GM18868 (cell line): ENCODE data around the gene SRRM3.
"Not testable (repeated sequence)": the region's sequence is repeated elsewhere in the genome, so short reads cannot be mapped to it uniquely, and the experiment has no call there.

ENCODE experiments used
- ATAC-seq: cut with Tn5 transposase; IDR thresholded peaks from one replicate; pipeline ENCODE4 v1.9.1; 2021; ENCODE audit warnings: mild to moderate bottlenecking, moderate library complexity; ENCODE audit not compliant: unreplicated experiment

The SRRM3 gene, protein sequence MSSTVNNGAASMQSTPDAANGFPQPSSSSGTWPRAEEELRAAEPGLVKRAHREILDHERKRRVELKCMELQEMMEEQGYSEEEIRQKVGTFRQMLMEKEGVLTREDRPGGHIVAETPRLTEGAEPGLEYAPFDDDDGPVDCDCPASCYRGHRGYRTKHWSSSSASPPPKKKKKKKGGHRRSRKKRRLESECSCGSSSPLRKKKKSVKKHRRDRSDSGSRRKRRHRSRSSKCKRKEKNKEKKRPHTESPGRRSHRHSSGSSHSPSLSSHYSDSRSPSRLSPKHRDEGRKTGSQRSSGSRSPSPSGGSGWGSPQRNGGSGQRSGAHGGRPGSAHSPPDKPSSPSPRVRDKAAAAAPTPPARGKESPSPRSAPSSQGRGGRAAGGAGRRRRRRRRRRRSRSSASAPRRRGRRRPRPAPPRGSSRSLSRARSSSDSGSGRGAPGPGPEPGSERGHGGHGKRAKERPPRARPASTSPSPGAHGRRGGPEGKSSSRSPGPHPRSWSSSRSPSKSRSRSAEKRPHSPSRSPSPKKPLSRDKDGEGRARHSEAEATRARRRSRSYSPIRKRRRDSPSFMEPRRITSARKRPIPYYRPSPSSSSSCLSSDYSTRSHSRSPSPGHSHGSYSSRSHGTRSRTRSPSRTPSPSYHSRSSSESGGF

DNA sequence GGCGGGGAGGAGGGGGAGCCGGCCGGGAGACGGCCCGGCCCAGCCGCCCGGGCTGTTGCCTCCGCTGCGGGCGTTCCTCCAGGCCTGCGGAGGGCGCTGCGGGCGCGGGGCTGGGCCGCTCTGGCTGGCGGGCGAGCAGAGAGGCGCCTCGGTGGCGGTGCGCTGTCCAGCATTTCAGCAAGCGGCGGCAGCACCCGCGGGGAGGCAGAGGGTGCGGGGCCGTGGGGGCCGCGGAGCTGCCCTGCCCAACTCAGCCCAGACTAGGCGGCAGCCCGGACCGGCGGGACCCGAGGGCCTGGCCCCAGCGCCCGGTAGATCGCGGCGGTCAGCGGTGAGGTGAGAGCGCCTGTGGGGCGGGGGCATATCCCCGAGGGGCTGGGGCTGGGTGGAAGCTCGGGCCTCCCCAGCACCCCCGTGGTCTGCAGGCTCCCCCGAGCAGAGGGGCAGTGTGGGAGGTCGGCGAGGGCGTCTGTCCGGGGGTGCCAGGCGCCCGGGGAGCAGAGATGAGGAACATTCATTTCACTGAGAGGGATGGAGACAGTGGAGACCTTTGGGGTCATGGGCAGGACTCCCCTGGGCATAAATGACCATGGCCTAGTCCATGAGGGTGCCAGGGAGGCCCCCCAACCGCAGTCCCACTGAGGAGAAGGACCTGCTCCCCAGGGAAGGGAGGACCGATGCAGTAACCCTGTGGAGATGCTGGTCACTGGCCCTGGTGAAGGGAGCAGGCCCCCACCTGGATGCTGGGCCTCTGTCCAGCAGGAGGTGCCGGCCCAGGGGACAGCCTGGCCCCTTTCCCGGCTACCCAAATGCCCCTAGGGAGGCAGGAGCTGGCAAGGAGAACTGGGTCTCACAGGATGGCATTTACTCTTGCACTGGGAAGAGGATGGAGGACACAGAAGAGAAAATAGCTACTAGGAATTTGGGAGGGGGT, at the start of gene SRRM3:
Gene SRRM3 (plus strand): TSS at position 165 of the 934 bp plus-strand sequence. CDS start 33,171 bp downstream, outside the sequence.
- peak; percentile 57 for ATAC-seq

GRCh38 chr7:76151932-76152331, 49.8 kb upstream of the SRRM3 start:
- ATAC-seq = no peak

DNA sequence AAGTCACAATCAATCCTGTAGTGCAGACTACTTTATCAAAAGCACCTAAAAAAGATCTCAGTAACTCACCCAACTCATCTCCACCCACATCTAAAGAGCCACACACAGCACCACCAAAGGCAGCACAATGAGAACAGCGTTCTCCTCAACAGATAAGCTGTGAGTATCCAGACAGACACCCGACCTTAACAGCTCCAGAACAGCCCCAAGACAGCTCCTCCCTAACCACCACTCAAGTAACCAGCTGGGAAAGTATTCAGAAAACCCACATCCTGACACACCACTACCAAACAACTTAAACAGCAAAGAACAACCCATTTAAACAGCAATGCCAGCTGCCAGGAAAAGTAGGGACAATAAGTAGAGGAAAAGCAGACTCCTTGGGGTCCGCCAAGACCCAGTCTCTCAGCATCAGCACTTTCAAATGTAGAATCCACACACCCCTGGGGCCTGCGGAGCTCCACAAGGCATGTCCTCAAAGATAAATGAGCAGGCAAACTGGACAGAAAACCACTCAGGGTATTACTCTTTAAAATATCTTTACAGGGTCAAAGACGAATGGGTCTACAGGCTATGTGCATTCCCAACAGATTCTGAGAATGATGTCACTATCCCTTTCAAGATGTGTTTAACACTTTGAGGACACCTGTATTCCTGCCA, 48.0 kb upstream of the SRRM3 start:
- not testable (repeated sequence) for ATAC-seq

DNA sequence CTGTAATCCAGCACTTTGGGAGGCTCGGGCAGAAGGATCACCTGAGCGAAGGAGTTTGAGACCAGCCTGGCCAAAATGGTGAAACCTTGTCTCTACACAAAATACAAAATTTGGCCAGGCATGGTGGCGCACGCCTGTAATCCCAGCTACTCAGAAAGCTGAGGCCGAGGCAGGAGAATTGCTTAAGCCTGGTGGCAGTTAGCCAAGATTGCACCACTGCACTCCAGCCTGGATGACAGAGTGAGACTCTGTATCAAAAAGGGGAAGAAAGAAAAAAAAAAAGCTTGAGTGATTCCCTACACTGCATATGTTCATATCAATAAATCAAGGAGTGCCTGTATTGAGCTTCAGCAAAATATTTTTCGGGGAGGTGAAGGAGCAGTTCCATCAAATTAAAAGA, 45.8 kb upstream of the SRRM3 start:
- ATAC-seq = no peak

DNA sequence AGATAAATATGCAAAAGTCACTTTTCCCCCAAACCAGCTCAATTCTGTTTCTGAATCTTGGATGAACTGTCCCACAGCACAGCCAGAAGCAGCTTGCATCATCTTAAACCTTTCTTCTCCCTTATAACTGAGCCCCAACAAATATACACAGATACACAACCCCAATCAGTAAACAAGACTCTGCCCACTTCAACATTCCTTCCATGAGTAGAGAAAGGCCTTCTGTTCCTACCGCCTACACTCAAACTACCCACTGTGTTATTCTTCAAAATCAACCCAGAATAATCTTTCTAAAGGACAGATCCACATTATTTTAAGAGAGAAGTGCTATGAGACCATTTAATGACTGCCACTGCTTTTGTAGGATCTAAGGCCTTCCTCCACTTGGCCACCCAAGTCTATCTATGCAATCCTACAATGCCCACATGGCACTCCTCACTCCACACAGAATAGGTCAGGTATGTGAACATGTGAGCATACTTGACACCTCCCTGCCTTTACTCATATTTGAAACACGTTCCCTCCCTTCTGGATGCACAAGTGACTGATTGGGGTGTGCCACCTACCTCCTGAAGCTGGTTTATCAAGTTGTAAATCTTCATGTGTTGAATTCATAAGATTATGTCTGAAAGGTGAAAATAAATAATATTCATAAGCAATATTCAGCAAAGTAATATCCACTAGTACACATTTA, 44.6 kb upstream of the SRRM3 start:
- not testable (repeated sequence) for ATAC-seq

DNA sequence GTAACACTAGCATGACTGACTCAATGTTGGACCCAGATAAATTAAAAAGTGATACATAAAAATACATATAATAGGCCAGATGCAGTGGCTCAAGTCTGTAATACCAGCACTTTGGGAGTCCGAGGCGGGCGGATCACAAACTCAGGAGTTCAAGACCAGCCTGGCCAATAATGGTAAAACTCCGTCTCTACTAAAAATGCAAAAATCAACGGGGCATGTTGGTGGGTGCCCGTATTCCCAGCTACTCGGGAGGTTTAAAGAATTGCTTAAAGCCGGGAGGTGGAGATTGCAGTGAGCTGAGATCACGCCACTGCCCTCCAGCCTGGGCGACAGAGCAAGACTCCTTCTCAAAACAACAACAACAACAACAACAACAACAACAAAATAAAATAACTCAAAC, 43.3 kb upstream of the SRRM3 start:
- not testable (repeated sequence) for ATAC-seq

GRCh38 chr7:76162416-76163170, 39.1 kb upstream of the SRRM3 start:
- not testable (repeated sequence) for ATAC-seq

DNA sequence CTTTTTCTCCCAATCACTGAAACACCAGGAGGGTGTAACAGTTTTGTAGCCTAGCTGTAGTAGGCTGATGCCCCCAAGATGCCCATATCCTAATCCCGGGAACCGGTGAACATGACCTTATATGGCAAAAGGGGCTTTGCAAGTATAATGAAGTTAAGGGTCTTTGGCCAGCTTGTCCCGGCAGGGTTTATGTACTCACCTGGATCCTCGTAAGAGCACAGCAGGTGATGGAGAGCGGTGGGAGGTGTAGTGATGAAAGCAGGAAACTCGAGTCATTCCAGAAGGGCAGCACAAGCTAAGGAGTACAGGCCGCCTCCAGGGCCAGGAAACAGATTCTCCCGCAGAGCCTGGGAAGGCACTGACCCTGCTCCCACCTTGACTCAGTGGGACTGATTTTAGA, 37.9 kb upstream of the SRRM3 start:
- not testable (repeated sequence) for ATAC-seq

GRCh38 chr7:76165106-76165972, 36.4 kb upstream of the SRRM3 start:
- no peak for ATAC-seq

- no peak for ATAC-seq
Observed at GRCh38 chr7:76165973-76166403, 35.7 kb upstream of the SRRM3 start.

DNA sequence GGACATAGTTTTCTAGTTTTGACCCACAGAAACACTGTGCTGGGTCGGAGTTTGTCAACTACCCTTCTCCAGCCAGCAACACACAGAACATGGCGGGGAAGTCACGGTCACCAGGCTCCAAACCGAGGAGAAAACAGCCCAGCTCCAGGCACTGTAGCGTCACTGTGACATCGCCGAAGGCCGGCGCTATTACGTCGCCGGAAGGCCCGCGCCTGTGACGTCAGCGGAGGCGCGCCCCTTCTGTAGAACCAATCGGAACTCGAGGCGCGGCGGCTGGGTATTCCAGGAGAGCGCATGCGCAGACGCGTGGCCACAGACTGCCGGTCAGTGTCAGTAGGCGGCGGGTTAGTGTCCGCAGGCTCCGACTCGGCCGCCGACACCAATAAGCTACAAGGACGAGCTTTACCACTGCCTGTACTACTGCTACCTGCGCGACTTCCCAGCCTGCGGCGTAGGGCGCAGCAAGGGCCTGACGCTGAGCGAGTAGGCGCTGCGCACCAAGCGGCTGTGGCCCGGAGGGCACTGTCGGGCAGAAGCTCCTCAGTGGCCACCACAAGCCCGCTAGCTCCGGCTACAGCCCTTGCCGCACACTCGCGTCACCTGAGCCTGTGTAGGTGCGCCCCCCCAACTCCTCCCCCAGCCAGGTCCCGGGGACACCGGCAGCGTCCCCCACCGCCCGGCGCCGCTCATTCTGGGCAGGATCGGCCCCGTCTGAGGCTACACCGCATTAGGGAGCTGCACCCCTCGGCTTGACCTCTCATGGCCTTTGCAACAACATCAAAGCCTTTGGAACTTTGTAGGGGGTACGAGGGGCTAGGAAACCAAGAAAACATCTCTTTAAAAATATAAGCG, 35.1 kb upstream of the SRRM3 start:
- peak; percentile 98 for ATAC-seq

GRCh38 chr7:76173566-76174205, 28.0 kb upstream of the SRRM3 start:
- no peak for ATAC-seq

- not testable (repeated sequence) for ATAC-seq
Observed at GRCh38 chr7:76176951-76177350, 24.7 kb upstream of the SRRM3 start.

DNA sequence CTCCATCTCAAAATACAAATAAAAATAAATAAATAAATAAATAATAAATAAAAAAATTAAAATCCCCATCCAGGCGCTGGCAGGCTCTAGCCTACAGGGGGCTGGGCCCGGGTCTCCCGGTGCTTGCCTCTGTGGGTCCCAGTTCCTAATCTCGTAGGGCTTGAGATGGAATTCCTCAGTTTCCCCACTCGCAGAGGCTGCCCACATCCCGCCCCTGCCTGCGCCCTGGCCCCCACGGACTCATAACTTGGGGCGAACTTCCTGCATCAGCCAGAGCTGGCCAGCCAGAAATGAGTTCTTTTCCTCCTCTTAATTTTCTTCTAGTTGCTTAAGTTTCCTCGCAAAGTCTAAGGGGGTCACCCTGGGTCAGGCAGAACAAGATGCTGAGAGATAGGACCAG, 22.0 kb upstream of the SRRM3 start:
- ATAC-seq = no peak

- no peak for ATAC-seq
Observed at GRCh38 chr7:76182225-76182960, 19.3 kb upstream of the SRRM3 start.

DNA sequence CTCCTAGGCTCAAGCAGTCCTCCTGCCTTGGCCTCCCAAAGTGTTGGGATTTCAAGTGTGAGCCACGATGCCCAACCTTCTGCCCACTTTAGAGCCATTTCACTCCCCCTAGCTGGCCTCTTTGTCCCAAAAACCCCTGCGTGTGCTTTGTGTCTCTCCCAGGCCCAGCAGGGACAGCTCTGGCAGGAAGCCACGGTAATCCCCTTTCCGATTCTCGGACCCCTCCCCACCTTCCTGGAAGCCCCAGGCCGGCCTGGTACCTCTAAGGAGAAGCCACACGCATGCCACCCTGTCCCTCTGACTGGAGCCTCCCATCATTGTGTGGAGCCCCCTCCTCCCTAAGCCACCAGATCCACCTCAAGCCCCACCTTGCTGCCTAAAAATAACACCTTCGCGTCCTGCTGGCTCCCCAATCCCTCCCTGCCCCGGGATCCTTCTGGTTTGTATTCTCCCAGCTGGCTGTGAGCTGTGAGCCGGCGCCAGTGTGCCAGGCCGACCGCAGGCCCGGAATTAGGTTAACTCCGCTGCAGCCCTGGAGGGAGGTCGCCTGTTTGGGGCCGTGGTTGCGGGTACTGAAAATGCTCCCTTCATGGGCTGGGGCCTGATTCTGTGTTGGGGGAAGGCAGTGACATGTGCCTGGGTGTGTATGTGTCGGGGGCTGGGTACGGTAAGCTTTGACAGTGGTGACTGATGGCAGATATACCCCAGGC, 16.4 kb upstream of the SRRM3 start:
- no peak for ATAC-seq
